Measurements from ENCODE around the gene FILIP1L. TPM values are rescaled to one million over a fixed set of nuclear protein-coding genes. Genes with fewer than 3 reads are reported as not detected.

Gene FILIP1L
- total and polyA plus RNA-seq, 2 of the 4 experiments (the other 2 are of a cell fraction): 11.5 to 19.9 TPM

DNA sequence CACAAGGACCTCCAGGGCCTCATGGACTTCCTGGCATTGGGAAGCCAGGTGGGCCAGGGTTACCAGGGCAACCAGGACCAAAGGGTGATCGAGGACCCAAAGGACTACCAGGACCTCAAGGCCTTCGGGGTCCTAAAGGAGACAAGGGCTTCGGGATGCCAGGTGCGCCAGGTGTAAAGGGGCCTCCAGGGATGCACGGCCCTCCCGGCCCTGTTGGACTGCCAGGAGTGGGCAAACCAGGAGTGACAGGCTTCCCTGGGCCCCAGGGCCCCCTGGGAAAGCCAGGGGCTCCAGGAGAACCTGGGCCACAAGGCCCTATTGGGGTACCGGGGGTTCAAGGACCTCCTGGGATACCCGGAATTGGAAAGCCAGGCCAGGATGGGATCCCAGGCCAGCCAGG, 319.8 kb downstream of the FILIP1L start:
- Histone ChIP-seq H3K27me3 (ENCODE audit: control insufficient read depth, insufficient read depth, low read length) (no peaks in the 10 kb centered on the region), H2BK15ac (ENCODE audit: low read depth, low read length) (no peak overlapping the region), H2BK20ac (ENCODE audit: low read depth, low read length) (no peak overlapping the region), H2BK5ac (ENCODE audit: low read depth, low read length, poor library complexity, severe bottlenecking) (no peak overlapping the region), H2BK120ac (ENCODE audit: low read depth, low read length) (no peak overlapping the region), H3K4me1 (ENCODE audit: control insufficient read depth, insufficient read depth, low read length) (no peaks in the 10 kb centered on the region), H3K56ac (ENCODE audit: extremely low read depth, insufficient read depth, low read length) (no peak overlapping the region), H2AK5ac (ENCODE audit: low read depth, low read length) (no peak overlapping the region), H3K9me1 (ENCODE audit: insufficient read depth, low read length) (no peaks in the 10 kb centered on the region), H3K9ac (ENCODE audit: low read depth, low read length) (no peak overlapping the region), H3K27ac (ENCODE audit: insufficient read depth, low read length) (no peak overlapping the region), H3K23ac (ENCODE audit: low read depth, low read length) (no peak overlapping the region), H3K18ac (ENCODE audit: low read depth, low read length) (no peak overlapping the region), H3K79me1 (ENCODE audit: low read depth in 1 of 2, low read length in 2 of 2) (no peaks in the 10 kb centered on the region), H3K4me3 (ENCODE audit: insufficient read depth, low read depth, low read length) (no peak overlapping the region), H4K91ac (ENCODE audit: insufficient read depth, low read depth, low read length) (no peak overlapping the region), H3K4ac (ENCODE audit: low read depth, low read length) (no peak overlapping the region), H3K9me3 (ENCODE audit: control insufficient read depth, insufficient read depth, low read length) (no peaks in the 10 kb centered on the region), H3K36me3 (ENCODE audit: control insufficient read depth, insufficient read depth, low read length) (peaks cover 4% of the 10 kb centered on the region), H2AFZ (replicated peaks; ENCODE audit: low read length, poor library complexity) (no peak overlapping the region), H3K14ac (replicated peaks; ENCODE audit: low read depth, low read length) (no peak overlapping the region), H4K20me1 (ENCODE audit: insufficient read depth, low read length) (no peaks in the 10 kb centered on the region), H4K8ac (ENCODE audit: low read depth in 2 of 2, low read length in 2 of 2) (no peak overlapping the region), H2AK9ac (replicated peaks; ENCODE audit: low read depth, low read length, poor library complexity) (no peak overlapping the region), H3K4me2 (ENCODE audit: low read depth, low read length) (no peak overlapping the region), H4K5ac (ENCODE audit: low read depth, low read length) (no peak overlapping the region)
- ATAC-seq (ENCODE audit: low read depth) (no peak), DNase-seq (no peak)
- ChIA-PET CTCF (no interaction called here), POLR2A (ENCODE audit: unreplicated experiment) (no interaction called here)
- TF ChIP-seq NFE2L2 (IDR thresholded peaks at IDR 0.05; ENCODE audit: low read depth, low read length) (no peak), RFX5 (IDR thresholded peaks at IDR 0.05; ENCODE audit: low read depth, low read length) (no peak), MXI1 (IDR thresholded peaks at IDR 0.05; ENCODE audit: borderline replicate concordance, low read depth, low read length) (no peak)
- TF ChIP-seq, protein P1, sequence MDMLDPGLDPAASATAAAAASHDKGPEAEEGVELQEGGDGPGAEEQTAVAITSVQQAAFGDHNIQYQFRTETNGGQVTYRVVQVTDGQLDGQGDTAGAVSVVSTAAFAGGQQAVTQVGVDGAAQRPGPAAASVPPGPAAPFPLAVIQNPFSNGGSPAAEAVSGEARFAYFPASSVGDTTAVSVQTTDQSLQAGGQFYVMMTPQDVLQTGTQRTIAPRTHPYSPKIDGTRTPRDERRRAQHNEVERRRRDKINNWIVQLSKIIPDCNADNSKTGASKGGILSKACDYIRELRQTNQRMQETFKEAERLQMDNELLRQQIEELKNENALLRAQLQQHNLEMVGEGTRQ (IDR thresholded peaks at IDR 0.05; ENCODE audit: low read depth, low read length): no peak
- TF ChIP-seq, protein P2, sequence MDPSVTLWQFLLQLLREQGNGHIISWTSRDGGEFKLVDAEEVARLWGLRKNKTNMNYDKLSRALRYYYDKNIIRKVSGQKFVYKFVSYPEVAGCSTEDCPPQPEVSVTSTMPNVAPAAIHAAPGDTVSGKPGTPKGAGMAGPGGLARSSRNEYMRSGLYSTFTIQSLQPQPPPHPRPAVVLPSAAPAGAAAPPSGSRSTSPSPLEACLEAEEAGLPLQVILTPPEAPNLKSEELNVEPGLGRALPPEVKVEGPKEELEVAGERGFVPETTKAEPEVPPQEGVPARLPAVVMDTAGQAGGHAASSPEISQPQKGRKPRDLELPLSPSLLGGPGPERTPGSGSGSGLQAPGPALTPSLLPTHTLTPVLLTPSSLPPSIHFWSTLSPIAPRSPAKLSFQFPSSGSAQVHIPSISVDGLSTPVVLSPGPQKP (IDR thresholded peaks at IDR 0.05; ENCODE audit: borderline replicate concordance, low read depth, low read length): no peak
- BruUV-seq (replicated peaks): no TSS peak
- dilution Hi-C loops (cut with HindIII; ENCODE audit: low sequenced_read_pairs, unreplicated experiment) (no loop called here), in situ Hi-C loops (cut with MboI; ENCODE audit: low sequenced_read_pairs) (loop anchor here (10.0 kb wide), 1 partner anchor 770 kb away; no protein-coding TSS in a partner anchor), intact Hi-C loops (cut with micrococcal nuclease) (no loop called here)
- 96% methylated on average over 5 of the region's 8 CpGs; no CpG with 5 or more reads in 1 of the 2 experiments for WGBS, 2 experiments (ENCODE audit: extremely low coverage in 2 of 2, insufficient read length in 1 of 2)

All from IMR-90 (cell line).